ENCODE measurements around the gene TARDBP. TPM values are rescaled to one million over a fixed set of nuclear protein-coding genes. Genes with fewer than 3 reads are reported as not detected.
"Not testable (repeated sequence)": the region's sequence is repeated elsewhere in the genome, so short reads cannot be mapped to it uniquely, and the experiment has no call there.

TARDBP gene
- total RNA-seq, 1 experiment from 2014 or later = 155 TPM

DNA sequence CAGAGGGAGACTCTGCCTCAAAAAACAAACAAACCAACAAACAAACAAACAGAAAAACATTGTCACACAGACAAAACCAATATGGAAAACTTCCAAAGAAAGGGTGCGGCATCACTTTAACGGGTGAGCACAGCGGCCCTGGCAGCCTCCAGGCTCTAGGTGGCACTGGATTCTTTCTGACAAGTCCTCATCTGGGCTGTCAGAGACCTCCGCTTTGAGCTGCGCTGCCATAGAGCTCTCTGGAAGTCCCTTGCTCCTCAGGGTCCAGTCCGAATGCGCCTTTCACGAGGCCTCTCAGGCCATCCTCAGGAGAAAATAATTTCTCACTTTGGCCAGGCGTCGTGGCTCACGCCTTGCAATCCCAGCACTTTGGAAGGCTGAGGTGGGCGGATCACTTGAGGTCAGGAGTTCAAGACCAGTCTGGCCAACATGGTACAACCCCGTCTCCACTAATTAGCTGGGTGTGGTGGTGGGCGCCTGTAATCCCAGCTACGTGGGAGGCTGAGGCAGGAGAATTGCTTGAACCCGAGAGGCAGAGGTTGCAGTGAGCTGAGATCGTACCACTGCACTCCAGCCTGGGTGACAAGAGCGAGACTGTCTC lies 51.6 kb downstream of the TARDBP start:
- DNase-seq (ENCODE audit: low read depth, low spot score) = not testable (repeated sequence)
- CTCF ChIA-PET = interaction anchor here (0.6 to 1.0 kb wide), 3 partner anchors 35 to 600 kb away, joined by 3 to 4 read pairs (median 3); partner anchors contain the start of gene FBXO6

DNA sequence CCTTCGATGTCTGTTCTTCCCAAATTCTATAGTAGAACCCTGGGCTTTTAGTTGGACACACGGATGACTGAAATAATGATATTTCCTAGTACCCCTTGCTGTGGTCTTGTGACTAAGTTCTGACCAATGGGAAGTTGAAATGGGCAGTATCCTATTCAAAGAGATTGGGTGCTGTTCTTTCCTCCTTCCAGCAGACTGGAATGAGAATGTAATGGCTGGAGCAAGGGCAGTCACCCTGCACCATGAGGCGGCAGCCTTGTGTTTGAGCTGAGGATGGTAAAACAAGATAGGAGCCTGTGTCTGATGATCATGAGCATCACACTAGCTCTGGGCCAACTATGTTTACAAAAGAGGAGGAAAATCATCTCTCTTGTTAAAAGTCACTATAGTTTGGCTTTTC lies 52.5 kb downstream of the TARDBP start:
- ChIA-PET POLR2A (interaction anchor here (0.9 kb wide), 1 partner anchor 34 kb away, joined by 3 read pairs; no protein-coding TSS in a partner anchor), RAD21 (ENCODE audit: low non-redundant PET in 1 of 2, low total read pairs in 2 of 2, uncharacterized antibody in 2 of 2, unreplicated experiment in 2 of 2) (no interaction called here), CTCF (no interaction called here)
- no peaks in the 10 kb centered on the region for H3K9me3 ChIP-seq (ENCODE audit: control insufficient read depth in 1 of 2, insufficient read depth in 1 of 2, low read depth in 1 of 2, low read length in 2 of 2)
- H3K4me2 ChIP-seq (ENCODE audit: low read length) = no peak overlapping the region
- H3K27ac ChIP-seq (ENCODE audit: low read depth, low read length) = no peak overlapping the region
- ATAC-seq = no peak
- TF ChIP-seq YY1 (IDR thresholded peaks at IDR 0.05; ENCODE audit: extremely low read depth, insufficient replicate concordance, low read depth, low read length) = no peak
- TF ChIP-seq RAD21 (IDR thresholded peaks at IDR 0.05; ENCODE audit: low read depth) = no peak
- TF ChIP-seq, protein P1, sequence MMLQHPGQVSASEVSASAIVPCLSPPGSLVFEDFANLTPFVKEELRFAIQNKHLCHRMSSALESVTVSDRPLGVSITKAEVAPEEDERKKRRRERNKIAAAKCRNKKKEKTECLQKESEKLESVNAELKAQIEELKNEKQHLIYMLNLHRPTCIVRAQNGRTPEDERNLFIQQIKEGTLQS (IDR thresholded peaks at IDR 0.05) = no peak
- no peak for TF ChIP-seq CBX3 (IDR thresholded peaks at IDR 0.05; ENCODE audit: low read depth)
- TF ChIP-seq TCF7L2 (IDR thresholded peaks at IDR 0.05; ENCODE audit: borderline replicate concordance, extremely low read depth, insufficient read depth, insufficient read length) = no peak
- no peak for TF ChIP-seq ZFX (IDR thresholded peaks at IDR 0.05)
- no peak for TF ChIP-seq SRF (IDR thresholded peaks at IDR 0.05; ENCODE audit: low read depth)
- TF ChIP-seq, protein P2, sequence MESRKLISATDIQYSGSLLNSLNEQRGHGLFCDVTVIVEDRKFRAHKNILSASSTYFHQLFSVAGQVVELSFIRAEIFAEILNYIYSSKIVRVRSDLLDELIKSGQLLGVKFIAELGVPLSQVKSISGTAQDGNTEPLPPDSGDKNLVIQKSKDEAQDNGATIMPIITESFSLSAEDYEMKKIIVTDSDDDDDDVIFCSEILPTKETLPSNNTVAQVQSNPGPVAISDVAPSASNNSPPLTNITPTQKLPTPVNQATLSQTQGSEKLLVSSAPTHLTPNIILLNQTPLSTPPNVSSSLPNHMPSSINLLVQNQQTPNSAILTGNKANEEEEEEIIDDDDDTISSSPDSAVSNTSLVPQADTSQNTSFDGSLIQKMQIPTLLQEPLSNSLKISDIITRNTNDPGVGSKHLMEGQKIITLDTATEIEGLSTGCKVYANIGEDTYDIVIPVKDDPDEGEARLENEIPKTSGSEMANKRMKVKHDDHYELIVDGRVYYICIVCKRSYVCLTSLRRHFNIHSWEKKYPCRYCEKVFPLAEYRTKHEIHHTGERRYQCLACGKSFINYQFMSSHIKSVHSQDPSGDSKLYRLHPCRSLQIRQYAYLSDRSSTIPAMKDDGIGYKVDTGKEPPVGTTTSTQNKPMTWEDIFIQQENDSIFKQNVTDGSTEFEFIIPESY (IDR thresholded peaks at IDR 0.05; ENCODE audit: extremely low read depth, insufficient replicate concordance, low read length) = no peak
- no peak for TF ChIP-seq POLR2AphosphoS5 (IDR thresholded peaks at IDR 0.05; ENCODE audit: low read depth, low read length)
- H4K20me1 ChIP-seq (ENCODE audit: insufficient read depth) = no peaks in the 10 kb centered on the region
- H3K9ac ChIP-seq (ENCODE audit: low read length) = no peak overlapping the region
- H2AFZ ChIP-seq (ENCODE audit: low read depth, low read length, poor library complexity, severe bottlenecking) = no peak overlapping the region
- no peak for DNase-seq (ENCODE audit: low read depth, low spot score)
- intact Hi-C loops (cut with micrococcal nuclease) = no loop called here
- H3K9me2 ChIP-seq (ENCODE audit: insufficient read depth) = no peaks in the 10 kb centered on the region
- H3K4me1 ChIP-seq (ENCODE audit: control insufficient read depth in 1 of 2, insufficient read depth in 2 of 2, low read length in 2 of 2) = peaks cover 6 to 11% of the 10 kb centered on the region in 2 experiments; a peak in 2 of 4 replicates
- H3K27me3 ChIP-seq (ENCODE audit: insufficient read depth, low read length) = no peaks in the 10 kb centered on the region
- peaks cover 39 to 41% of the 10 kb centered on the region in 2 experiments; a peak in 3 of 4 replicates for H3K36me3 ChIP-seq (ENCODE audit: control insufficient read depth in 1 of 2, insufficient read depth in 2 of 2, low read length in 2 of 2)
- peaks cover 9% of the 10 kb centered on the region; the same call in 1 of the 2 replicates for H3K79me2 ChIP-seq (ENCODE audit: insufficient read depth, low read length)
- no TSS peak for BruUV-seq (replicated peaks)
- no peak overlapping the region for H3K4me3 ChIP-seq (replicated peaks in 1 of 2; ENCODE audit: low read depth in 1 of 2, low read length in 2 of 2)

More for the DNA sequence above, 51.6 kb downstream of the TARDBP start:
- H3K9ac ChIP-seq (ENCODE audit: low read length); H2AFZ ChIP-seq (ENCODE audit: low read depth, low read length, poor library complexity, severe bottlenecking); H3K4me3 ChIP-seq (replicated peaks in 1 of 2; ENCODE audit: low read depth in 1 of 2, low read length in 2 of 2); H3K27me3 ChIP-seq (ENCODE audit: insufficient read depth, low read length); H3K9me2 ChIP-seq (ENCODE audit: insufficient read depth); intact Hi-C loops (cut with micrococcal nuclease); H3K9me3 ChIP-seq (ENCODE audit: control insufficient read depth in 1 of 2, insufficient read depth in 1 of 2, low read depth in 1 of 2, low read length in 2 of 2); BruUV-seq (replicated peaks); H3K4me2 ChIP-seq (ENCODE audit: low read length); H4K20me1 ChIP-seq (ENCODE audit: insufficient read depth); H3K27ac ChIP-seq (ENCODE audit: low read depth, low read length): not testable (repeated sequence)
- TF ChIP-seq, protein P3, sequence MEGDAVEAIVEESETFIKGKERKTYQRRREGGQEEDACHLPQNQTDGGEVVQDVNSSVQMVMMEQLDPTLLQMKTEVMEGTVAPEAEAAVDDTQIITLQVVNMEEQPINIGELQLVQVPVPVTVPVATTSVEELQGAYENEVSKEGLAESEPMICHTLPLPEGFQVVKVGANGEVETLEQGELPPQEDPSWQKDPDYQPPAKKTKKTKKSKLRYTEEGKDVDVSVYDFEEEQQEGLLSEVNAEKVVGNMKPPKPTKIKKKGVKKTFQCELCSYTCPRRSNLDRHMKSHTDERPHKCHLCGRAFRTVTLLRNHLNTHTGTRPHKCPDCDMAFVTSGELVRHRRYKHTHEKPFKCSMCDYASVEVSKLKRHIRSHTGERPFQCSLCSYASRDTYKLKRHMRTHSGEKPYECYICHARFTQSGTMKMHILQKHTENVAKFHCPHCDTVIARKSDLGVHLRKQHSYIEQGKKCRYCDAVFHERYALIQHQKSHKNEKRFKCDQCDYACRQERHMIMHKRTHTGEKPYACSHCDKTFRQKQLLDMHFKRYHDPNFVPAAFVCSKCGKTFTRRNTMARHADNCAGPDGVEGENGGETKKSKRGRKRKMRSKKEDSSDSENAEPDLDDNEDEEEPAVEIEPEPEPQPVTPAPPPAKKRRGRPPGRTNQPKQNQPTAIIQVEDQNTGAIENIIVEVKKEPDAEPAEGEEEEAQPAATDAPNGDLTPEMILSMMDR (IDR thresholded peaks at IDR 0.05 in 2 of 3, conservative IDR thresholded peaks at IDR 0.05 in 1 of 3; ENCODE audit: borderline replicate concordance in 1 of 3, insufficient read depth in 1 of 3, low read depth in 2 of 3, low read length in 2 of 3) = peak in 2 of 3 experiments; percentile 46 to 48; a peak in 4 of 6 replicates
- ATAC-seq = peak; percentile 25; the same call in 1 of the 2 replicates
- H3K36me3 ChIP-seq (ENCODE audit: control insufficient read depth in 1 of 2, insufficient read depth in 2 of 2, low read length in 2 of 2) = peaks cover 30 to 35% of the 10 kb centered on the region in 2 experiments; a peak in 3 of 4 replicates
- H3K4me1 ChIP-seq (ENCODE audit: control insufficient read depth in 1 of 2, insufficient read depth in 2 of 2, low read length in 2 of 2) = peaks cover 6 to 11% of the 10 kb centered on the region in 2 experiments; a peak in 2 of 4 replicates
- RAD21 ChIA-PET (ENCODE audit: low non-redundant PET in 1 of 2, low total read pairs in 2 of 2, uncharacterized antibody in 2 of 2, unreplicated experiment in 2 of 2) = interaction anchor here in 1 of 2 experiments (0.6 kb wide), 1 partner anchor 121 kb away, joined by 4 read pairs; no protein-coding TSS in a partner anchor
- H3K79me2 ChIP-seq (ENCODE audit: insufficient read depth, low read length) = peaks cover 15% of the 10 kb centered on the region
- POLR2A ChIA-PET = interaction anchor here (0.7 to 0.9 kb wide), 2 partner anchors 35 to 94 kb away, joined by 3 read pairs; no protein-coding TSS in a partner anchor

All from HCT116 (cell line).